GM13977 (cell line): Measurements from ENCODE around the gene ANKRA2.
"Not testable (repeated sequence)": the region's sequence is repeated elsewhere in the genome, so short reads cannot be mapped to it uniquely, and the experiment has no call there.

Experiments
- DNase-seq: peaks from one replicate; pipeline ENCODE4 v3.0.0; 2012; ENCODE audit warnings: low spot score
- in situ Hi-C: fragments of 300-500 bp; cut with MboI; formaldehyde crosslinking; loops from one replicate; pipeline ENCODE4 v1.12.0; 2022; ENCODE audit warnings: low sequenced_read_pairs, low pct_unique_long_range_greater_than_20kb, mixed read lengths, inconsistent platforms; ENCODE audit not compliant: unreplicated experiment
- TF ChIP-seq, protein P1 (sequence below): IDR thresholded peaks from 2 replicates; pipeline ENCODE4 v1.5.1; 2012; ENCODE audit warnings: mild to moderate bottlenecking, control low read depth; ENCODE audit not compliant: insufficient read depth; ENCODE audit errors: extremely low read depth, missing control alignments

Gene ANKRA2

DNA sequence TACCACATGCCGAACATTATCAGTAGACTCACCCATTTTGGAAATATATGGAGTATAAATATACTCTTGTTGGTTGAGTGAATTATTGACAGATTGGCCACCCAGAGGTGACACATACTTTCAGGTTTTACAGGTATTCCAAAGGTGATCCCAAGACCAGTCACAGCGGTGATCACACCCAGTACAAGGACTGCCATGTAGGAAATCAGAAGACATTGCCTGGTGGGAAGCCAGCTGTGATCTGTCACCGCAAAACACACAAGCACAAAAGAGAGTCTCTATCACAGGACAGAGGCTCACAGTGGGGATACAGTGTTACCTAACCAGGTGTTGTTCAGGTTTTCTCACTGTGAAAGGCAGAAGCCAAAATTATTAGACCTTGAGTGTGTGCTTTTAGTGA, 51.4 kb downstream of the ANKRA2 start:
- in situ Hi-C loops: no loop called here
- no peak for DNase-seq
- TF ChIP-seq, protein P1, sequence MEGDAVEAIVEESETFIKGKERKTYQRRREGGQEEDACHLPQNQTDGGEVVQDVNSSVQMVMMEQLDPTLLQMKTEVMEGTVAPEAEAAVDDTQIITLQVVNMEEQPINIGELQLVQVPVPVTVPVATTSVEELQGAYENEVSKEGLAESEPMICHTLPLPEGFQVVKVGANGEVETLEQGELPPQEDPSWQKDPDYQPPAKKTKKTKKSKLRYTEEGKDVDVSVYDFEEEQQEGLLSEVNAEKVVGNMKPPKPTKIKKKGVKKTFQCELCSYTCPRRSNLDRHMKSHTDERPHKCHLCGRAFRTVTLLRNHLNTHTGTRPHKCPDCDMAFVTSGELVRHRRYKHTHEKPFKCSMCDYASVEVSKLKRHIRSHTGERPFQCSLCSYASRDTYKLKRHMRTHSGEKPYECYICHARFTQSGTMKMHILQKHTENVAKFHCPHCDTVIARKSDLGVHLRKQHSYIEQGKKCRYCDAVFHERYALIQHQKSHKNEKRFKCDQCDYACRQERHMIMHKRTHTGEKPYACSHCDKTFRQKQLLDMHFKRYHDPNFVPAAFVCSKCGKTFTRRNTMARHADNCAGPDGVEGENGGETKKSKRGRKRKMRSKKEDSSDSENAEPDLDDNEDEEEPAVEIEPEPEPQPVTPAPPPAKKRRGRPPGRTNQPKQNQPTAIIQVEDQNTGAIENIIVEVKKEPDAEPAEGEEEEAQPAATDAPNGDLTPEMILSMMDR: no peak

DNA sequence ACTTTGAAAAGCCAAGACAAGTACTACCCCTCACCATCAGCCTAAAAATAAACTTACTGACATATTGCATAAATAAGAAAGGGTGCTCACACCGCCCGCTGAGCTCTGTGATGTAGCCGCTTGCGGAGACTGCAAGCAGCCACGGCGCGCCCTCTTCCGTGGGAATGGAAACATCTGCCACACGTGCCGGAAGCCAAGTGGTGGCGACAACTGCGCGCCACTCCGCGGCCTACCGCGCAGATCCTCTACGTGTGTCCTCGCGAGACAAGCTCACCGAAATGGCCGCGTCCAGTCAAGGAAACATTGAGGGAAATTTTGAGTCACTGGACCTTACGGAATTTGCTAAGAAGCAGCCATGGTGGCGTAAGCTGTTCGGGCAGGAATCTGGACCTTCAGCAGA, 56.9 kb downstream of the ANKRA2 start:
- in situ Hi-C loops, DNase-seq: not testable (repeated sequence)

DNA sequence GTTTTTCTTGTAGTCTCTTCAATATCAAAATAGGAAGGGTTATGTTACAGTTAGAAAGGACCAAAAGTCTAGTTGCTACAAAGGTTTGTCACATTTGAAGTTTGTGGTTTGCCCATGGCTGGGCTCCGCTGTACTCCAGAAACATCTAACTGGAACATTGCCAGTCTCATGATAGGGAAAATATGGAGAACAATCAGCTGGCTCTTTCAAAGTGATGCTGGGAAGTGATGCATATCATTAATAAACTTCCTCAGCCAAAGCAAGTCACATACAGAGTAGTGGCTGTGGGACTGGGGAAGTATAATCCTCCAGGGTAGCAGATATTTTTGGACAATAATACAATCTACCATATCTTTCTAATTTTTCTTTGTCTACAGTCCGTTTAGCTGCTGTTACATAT, 58.4 kb downstream of the ANKRA2 start:
- in situ Hi-C loops: no loop called here
- no peak for DNase-seq
- TF ChIP-seq, protein P1: no peak

DNA sequence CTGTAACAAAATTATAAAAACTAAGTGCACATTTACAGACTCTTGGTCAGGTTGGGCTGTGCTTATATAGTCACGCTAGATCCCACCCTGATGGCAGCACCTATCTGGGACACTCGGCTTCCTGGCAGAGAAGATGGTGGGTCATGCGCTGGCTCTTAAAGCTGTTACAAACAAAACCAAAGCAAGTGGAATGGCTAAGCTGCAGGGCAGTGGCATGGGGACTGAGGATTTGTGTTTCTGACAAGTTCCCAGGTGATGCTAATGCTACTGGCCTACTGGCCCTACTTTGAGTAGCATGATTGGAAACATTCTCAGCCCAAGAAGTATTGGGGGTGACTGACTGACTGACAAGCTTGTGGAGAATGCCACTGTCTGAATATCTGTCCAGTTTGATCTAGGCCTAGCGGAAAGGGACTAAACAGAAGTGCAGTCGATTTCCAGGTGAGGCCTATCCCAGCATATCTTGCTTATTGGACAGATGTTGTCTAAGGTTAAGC, 58.9 kb downstream of the ANKRA2 start:
- in situ Hi-C loops: no loop called here
- no peak for DNase-seq
- TF ChIP-seq, protein P1: no peak
